HG02870 (cell line): ENCODE results near the gene LTB4R2.

Experiments
- ATAC-seq: cut with Tn5 transposase; IDR thresholded peaks from one replicate; pipeline ENCODE4 v1.9.1; 2021; ENCODE audit warnings: mild to moderate bottlenecking, moderate library complexity; ENCODE audit not compliant: unreplicated experiment

Gene LTB4R2

DNA sequence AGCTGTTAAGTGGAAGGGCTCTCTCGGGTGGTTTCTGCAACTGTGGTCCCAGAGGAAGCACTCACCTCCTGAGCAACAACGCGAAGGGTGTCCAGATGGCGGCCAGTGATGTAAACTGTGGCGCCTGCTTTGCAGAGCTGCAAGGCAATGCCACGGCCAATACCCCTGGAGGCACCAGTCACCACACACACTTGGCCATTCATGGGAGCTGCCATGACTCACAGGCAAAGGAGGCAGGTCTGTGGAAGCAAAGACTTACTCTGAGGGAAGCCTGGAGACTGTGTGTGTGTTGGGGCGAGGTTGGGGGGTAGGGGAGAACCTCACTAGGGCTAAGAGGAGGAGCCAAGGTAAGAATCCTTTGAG is 11.1 kb upstream of the LTB4R2 start:
- no peak for ATAC-seq

DNA sequence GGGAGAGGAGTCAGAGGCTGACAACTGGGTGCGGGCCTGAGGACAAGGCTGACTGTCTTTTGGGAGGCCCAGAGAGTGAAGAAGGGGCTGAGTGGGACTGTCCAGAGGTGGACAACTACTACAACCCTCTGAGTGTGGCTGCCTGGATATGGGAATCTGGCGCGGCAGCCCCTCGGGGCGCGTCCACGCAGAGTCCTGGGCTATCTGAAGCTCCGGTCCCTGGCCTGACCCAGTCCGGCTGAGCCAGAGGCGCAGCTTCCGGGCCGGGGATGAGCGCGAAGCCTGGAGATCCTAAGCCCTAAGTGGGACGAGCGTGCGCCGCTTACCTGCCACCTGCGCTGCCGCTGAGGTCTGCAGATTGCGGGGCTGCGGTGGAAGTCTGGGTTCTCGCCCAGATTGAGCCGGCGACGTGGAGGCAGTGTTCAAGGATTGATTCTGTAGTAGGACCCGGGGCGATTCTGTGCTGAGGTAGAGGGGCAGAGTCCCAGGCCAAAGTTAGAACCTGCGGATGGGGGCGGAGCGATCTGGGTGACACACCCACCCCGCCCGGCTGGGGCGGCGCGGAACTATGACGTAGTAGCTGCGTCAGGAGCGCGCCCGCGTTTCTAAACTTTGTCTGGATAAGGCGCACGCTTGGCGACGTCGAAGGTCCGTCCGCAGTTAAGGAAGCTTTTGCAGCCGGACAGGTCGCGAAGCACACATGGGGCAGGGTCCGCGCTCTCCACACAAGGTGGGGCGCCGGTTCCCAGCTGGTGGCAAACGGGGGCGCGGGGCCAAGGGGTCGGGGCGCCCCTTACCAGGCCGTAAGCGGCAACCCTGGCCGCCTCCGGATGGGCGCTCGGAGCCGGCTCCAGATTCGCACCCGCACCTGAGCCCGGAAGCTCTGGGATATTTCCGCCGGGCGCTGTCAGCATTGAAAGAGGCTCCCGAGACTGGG is 10.4 kb upstream of the LTB4R2 start, which contains the start of the genes DHRS1 and NOP9:
Gene DHRS1 (minus strand): TSS at position 526 of the 937 bp plus-strand sequence. CDS start 674 bp downstream, outside the sequence.
Gene NOP9 (plus strand): TSS at position 596 of the 937 bp plus-strand sequence. CDS start 105 bp downstream, at position 701.
- ATAC-seq: peak; percentile 54

DNA sequence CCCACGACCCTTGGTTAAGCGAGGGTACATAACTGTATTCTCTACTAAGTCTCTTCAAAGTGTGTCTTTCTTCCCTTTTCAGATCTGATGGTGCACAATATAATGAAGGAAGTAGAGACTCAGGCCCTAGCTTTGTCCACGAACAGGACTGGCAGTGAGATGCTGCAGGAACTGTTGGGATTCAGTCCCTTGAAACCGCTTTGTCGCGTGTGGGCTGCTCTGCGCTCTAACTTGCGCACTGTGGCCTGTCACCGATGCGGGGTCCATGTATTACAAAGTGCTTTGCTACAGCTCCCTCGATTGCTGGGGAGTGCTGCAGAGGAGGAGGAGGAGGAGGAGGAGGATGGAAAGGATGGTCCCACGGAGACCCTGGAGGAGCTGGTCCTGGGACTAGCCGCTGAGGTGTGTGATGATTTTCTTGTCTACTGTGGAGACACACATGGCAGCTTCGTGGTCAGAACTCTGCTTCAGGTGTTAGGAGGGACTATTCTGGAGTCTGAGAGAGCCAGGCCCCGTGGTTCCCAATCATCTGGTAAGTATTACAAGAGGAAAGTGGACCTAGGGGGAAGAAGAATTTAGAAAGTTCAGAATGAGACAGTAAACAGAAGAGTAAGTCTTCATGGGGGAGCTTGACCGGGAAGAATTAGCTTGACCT is 9.5 kb upstream of the LTB4R2 start:
- no peak for ATAC-seq

DNA sequence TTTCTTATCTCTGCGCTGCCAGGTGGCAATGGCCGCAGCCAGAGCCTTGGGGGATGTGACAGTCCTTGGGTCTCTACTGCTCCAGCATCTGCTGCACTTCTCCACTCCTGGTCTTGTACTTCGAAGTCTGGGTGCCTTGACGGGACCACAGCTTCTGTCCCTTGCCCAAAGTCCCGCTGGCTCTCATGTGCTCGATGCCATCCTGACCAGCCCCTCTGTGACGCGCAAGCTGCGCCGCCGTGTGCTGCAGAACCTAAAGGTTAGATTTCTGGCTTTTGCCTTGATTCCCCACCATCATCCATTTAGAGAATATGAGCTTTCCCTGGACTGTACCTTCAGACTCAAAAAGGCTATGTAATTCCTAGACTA is 5.9 kb upstream of the LTB4R2 start:
- ATAC-seq: no peak

DNA sequence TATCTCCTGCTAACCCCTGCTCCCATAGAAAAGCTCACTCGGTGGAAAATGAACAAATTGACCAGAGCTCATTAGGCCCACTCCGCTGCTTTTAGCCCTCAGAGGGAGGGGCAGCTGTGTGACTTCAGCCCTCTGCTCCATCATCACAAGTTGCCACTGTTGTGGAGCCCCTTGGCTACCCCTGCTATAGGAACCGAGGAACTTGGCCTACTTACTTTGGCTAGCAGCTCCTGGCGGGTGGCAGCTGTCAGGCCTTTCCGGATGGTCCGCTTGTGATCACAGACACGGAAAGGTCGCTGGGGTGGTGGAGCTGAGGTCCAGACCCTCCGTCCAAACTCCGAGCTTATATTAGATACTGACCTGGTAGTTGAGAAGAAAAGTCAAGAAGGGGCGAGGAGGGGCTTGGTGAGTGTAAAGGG is 2.8 kb upstream of the LTB4R2 start:
- no peak for ATAC-seq

DNA sequence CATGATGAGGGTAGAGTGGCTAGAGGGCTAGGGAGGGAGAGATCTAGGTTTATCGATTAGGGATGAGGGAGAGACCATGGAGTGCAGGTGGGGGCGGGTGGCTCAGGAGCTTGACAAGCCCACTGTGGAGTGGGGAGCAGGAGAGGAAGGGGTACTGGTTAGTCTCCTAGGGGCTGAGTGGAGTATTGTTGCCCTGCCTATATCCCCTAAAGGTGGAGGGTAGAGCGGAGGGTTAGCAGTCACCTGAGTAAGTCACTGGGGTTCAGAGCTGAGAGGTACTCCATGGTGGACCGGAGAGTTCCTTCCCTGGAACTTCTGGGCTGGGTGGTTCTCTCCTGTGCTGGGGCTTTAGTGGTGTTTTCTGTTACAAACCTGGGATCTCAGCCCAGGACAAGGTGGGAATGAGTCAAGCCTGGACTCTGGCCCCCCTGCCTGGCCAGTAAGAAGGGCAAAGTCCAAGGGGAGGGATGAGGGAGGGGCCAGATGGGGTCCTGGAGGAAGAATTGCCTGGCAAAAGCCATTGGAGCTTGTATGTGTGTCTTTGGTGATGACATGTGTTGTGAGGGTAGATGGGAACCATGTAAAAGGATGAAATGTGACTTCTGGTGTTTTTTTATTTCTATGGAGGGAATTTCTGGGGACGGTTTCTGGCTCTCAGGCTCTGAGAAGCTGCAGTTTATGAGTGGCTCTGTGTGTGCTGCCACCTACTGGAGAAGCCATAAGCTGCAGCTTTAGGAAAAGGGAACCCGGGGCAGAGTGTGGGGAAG is 2.2 kb upstream of the LTB4R2 start, which contains the start of gene CIDEB:
Gene CIDEB (minus strand): TSS at position 403 of the 767 bp plus-strand sequence. CDS start 119 bp downstream, at position 284.
- ATAC-seq: no peak

DNA sequence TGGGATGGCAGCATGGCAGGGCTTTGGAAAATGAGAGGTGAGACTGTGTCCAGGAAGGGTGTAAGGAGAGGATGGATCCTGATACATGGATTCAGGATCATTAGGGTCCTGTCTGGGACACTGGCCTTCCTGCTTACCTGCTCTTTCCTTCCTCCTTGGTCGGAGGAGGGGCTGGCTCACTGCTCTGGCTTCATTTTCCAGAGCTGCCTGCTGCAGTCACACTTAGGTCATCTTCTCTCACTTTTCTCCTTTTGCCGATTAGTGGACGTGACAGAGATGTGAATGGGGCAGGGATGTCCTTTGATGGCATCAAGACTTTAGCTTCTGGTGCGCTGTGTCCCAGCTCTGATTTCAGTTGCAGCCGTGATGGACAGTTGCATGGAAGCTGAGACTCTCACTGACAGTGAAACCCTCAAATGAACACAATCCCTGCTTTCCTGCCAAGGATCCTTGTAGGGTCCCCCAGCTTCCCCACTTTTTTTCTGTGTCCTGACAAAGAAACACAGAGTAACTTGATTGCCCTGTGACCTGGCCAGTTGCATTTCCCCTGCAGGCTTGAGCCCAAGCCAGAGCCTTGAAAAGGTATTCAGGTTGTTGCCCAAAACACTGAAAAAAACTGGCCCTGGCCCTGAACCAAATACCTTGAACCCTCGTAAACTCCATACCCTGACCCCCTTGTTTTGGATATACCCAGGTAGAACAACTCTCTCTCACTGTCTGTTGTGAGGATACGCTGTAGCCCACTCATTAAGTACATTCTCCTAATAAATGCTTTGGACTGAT is 1.4 kb upstream of the LTB4R2 start:
- ATAC-seq: no peak

DNA sequence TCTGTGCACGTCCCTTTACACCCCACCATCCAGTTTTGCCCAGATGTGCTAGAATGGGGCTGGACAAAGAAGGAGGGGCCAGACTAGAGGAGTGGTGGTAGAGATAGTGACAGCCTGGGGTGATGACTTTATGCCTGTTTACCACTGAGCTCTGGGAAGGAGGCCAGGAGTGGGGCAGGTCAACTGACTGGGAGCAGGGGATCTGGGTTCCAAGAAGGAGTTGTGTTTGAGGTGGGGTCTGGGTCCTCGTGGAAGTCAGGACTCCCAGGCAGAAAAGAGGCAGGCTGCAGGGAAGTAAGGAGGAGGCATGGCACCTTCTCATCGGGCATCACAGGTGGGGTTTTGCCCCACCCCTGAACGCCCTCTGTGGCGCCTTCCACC is 315 bp downstream of the LTB4R2 start:
- no peak for ATAC-seq

DNA sequence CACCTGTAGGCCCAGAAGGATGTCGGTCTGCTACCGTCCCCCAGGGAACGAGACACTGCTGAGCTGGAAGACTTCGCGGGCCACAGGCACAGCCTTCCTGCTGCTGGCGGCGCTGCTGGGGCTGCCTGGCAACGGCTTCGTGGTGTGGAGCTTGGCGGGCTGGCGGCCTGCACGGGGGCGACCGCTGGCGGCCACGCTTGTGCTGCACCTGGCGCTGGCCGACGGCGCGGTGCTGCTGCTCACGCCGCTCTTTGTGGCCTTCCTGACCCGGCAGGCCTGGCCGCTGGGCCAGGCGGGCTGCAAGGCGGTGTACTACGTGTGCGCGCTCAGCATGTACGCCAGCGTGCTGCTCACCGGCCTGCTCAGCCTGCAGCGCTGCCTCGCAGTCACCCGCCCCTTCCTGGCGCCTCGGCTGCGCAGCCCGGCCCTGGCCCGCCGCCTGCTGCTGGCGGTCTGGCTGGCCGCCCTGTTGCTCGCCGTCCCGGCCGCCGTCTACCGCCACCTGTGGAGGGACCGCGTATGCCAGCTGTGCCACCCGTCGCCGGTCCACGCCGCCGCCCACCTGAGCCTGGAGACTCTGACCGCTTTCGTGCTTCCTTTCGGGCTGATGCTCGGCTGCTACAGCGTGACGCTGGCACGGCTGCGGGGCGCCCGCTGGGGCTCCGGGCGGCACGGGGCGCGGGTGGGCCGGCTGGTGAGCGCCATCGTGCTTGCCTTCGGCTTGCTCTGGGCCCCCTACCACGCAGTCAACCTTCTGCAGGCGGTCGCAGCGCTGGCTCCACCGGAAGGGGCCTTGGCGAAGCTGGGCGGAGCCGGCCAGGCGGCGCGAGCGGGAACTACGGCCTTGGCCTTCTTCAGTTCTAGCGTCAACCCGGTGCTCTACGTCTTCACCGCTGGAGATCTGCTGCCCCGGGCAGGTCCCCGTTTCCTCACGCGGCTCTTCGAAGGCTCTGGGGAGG is 985 bp downstream of the LTB4R2 start, which contains the start of gene LTB4R:
Gene LTB4R (plus strand): TSS at position 857 of the 959 bp plus-strand sequence. CDS start 4,150 bp downstream, outside the sequence.
- ATAC-seq: peak; percentile 57

DNA sequence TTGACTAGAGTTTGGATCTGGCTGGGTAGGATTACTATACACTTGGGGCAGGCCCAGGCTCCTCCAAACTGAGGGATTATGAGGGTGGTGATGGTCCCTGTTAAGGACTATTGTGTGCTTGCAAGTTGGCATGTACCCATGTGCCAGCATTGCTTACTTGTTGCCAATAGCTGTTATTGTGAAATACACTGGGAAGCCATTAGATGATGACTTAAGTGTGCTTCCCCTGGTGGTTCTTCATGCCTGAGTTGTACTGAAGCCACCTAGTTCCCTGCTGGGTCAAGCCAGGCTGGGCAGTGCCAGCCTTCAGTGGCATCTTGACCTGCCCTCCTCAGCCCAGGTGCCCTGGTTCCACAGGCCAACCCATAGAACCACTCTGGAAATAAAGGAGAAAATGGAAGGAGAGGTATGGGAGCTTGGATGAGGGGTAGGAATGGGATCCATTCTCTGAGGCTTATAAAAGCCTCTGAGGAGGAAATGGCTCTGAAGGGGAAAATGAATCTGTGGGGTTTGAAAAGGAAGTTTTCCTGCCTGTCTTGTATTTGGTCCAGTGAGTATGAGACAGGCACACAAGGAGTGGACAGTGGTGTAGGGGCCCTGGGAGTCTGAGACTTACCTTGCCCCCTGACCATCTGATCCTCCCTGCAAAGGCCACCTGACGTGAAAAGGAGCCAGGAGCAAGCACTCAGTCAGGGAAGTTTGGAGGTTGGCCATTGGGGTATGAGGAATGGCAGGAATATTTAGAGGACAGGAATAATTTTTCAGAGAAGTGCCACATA is 2.1 kb downstream of the LTB4R2 start:
- ATAC-seq: no peak

DNA sequence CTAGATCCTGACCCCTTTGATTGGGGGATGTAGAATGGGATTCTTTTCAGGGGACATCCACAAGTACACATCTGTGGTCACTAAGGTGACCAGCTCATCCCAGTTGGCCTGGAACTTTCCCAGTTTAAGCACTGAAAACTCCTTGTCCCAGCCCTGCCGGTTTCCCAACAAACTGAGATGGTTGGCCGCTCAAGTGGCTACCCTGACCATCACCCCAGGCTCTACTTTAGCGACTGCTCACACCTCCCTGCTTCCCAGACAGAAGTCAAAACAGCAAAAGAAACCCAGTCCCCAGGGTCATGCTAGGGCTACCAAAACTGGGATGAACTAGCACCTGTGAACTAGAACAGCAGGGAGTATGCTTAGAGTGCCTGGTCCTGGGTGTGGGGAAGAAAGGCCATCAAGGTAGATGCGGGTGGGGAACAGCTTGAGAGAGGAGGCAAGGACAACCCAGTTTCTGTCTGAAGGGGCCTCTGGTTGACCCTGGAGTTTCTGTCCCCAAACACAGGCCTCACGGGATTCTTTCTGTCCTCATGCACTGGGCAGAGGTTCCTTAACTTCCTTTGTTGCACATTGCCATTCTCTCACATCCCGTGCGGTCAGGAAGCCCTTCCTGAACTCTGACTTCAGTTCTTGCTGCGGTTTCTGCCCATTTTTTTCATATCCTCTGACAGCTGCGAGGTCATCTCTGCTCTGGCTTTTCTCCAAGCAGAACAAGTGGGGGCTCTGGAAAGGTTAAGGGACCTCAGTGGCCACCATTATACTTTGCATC is 3.0 kb downstream of the LTB4R2 start:
- ATAC-seq: no peak

DNA sequence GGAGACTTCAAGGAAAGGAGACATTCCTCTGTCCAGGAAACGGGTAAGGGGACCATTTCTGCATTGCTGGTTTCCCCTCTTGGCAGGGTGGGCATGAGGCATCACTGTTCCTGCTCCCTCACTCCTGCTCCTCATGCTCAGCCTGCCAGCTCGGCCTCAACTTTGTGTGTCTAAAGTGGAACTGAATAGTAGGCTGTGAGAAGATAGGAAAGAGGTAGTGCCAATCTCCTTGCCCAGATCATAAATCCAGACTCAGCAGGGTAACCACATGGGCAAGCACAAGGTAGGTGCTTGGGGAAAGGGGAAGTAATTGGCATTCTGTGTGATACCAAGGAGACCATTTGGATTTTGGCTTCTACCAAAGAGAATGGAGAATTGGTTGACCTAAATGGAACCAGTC is 4.0 kb downstream of the LTB4R2 start:
- no peak for ATAC-seq

DNA sequence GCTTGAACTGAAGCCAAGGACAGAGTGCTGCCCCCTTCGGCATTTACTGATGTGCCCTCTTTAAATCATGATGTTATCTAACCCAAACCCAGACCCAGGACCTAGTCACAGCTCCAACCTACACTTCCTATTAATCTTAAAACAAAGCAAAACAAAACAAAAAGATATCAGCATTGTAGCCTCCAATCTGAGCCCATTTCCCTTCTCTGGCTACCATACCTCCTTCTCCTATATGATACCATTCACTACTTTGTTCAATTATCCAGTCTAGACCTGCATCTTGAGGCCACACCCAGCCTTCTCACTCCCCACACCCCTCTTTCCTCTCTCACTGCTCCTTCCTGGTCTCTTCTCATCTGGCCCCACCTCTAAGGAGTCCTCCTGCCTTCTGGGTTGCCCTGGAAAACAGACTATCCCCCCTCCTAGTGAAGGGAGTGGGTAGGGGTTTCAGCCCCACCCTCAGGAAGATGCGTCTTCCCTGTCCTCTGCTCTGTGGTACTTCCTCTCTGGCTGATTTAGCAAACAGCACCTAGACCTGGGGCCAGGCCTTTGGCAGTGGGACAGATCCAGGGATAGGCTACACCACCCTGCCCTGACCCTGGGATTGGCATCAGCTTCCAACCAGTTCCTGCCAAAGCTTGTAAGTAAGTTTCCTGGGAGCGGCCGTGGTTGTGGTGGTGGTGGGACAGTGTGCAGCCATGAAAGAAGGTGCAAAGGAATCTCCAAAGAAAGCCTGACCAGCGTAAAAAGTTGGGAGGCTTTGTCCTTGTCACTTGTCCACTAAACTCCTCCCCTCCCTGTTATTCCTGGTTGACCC is 4.6 kb downstream of the LTB4R2 start:
- no peak for ATAC-seq

DNA sequence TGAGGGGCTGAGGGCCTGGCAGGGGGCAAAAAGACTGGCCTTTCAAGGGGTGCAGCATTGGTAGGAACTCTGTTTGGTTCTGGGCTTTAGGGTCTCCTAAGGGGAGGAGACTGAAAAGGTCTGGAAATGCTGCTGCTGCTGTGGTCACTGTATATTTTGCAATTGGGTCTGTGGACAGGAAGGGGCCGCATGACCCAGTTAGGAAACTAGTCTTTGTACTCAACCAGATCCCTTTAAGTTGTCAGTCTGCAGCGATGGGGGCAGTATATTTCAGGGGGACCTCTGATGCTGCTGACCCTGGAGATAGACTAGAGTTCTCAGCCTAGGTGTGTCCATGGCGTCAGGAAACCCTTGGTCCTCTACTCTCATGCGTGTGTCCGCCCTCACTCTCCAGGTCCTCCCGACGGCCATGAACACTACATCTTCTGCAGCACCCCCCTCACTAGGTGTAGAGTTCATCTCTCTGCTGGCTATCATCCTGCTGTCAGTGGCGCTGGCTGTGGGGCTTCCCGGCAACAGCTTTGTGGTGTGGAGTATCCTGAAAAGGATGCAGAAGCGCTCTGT is 5.4 kb downstream of the LTB4R2 start:
- ATAC-seq: no peak

DNA sequence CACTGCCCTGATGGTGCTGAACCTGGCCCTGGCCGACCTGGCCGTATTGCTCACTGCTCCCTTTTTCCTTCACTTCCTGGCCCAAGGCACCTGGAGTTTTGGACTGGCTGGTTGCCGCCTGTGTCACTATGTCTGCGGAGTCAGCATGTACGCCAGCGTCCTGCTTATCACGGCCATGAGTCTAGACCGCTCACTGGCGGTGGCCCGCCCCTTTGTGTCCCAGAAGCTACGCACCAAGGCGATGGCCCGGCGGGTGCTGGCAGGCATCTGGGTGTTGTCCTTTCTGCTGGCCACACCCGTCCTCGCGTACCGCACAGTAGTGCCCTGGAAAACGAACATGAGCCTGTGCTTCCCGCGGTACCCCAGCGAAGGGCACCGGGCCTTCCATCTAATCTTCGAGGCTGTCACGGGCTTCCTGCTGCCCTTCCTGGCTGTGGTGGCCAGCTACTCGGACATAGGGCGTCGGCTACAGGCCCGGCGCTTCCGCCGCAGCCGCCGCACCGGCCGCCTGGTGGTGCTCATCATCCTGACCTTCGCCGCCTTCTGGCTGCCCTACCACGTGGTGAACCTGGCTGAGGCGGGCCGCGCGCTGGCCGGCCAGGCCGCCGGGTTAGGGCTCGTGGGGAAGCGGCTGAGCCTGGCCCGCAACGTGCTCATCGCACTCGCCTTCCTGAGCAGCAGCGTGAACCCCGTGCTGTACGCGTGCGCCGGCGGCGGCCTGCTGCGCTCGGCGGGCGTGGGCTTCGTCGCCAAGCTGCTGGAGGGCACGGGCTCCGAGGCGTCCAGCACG is 6.1 kb downstream of the LTB4R2 start:
- no peak for ATAC-seq

DNA sequence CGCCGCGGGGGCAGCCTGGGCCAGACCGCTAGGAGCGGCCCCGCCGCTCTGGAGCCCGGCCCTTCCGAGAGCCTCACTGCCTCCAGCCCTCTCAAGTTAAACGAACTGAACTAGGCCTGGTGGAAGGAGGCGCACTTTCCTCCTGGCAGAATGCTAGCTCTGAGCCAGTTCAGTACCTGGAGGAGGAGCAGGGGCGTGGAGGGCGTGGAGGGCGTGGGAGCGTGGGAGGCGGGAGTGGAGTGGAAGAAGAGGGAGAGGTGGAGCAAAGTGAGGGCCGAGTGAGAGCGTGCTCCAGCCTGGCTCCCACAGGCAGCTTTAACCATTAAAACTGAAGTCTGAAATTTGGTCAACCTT is 6.6 kb downstream of the LTB4R2 start:
- no peak for ATAC-seq
